IMR-90 (cell line): ENCODE measurements around the gene MRPL54. TPM values are rescaled to one million over a fixed set of nuclear protein-coding genes. Genes with fewer than 3 reads are reported as not detected.

Experiments used
- ATAC-seq: fragments of 200-7000 bp; cut with Tn5 transposase; 2 replicates; pipeline ENCODE4 v1.9.1; 2020; ENCODE audit warnings: low read depth, mild to moderate bottlenecking, moderate library complexity
- BruUV-seq: library from RNA; stranded (reverse); fragments of 400-500 nt; replicated peaks from 2 replicates; lab custom pipeline; 2021; lab: Mats Ljungman, UMichigan
- CTCF ChIA-PET: fragments of 300-600 bp; formaldehyde crosslinking; extraction: SDS; loops from one replicate; lab custom pipeline; 2021; ENCODE audit warnings: antibody characterized with exemption; lab: Yijun Ruan, JAX
- POLR2A ChIA-PET: fragments of 300-600 bp; sonication (Branson Sonifier 250); formaldehyde crosslinking; loops from one replicate; lab custom pipeline; 2022; ENCODE audit warnings: antibody characterized with exemption; ENCODE audit not compliant: unreplicated experiment; lab: Charles Lee
- DNase-seq: peaks from one replicate; pipeline ENCODE4 v3.0.0; 2013
- H2AFZ ChIP-seq: replicated peaks from 2 replicates; pipeline ENCODE3; 2013; ENCODE audit warnings: low read length, mild to moderate bottlenecking; ENCODE audit not compliant: poor library complexity
- H2AK5ac ChIP-seq: 2 replicates; pipeline ENCODE4 v1.6.1; 2013; ENCODE audit warnings: low read depth, low read length, inconsistent platforms
- H2AK9ac ChIP-seq: replicated peaks from 2 replicates; pipeline ENCODE3; 2013; ENCODE audit warnings: mild to moderate bottlenecking, low read depth, low read length, moderate library complexity; ENCODE audit not compliant: poor library complexity
- H2BK120ac ChIP-seq: 2 replicates; pipeline ENCODE4 v1.6.1; 2013; ENCODE audit warnings: low read depth, low read length, inconsistent platforms
- H2BK15ac ChIP-seq: 3 replicates; pipeline ENCODE4 v1.6.1; 2013; ENCODE audit warnings: low read depth, low read length, inconsistent platforms
- H2BK20ac ChIP-seq: 2 replicates; pipeline ENCODE4 v1.6.1; 2013; ENCODE audit warnings: low read depth, mild to moderate bottlenecking, inconsistent platforms, low read length, moderate library complexity
- H2BK5ac ChIP-seq: 2 replicates; pipeline ENCODE4 v1.6.1; 2013; ENCODE audit warnings: mild to moderate bottlenecking, low read depth, low read length, inconsistent platforms; ENCODE audit not compliant: poor library complexity, severe bottlenecking
- H3K14ac ChIP-seq: replicated peaks from 2 replicates; pipeline ENCODE4 v1.6.1; 2013; ENCODE audit warnings: low read depth, low read length, inconsistent platforms
- H3K18ac ChIP-seq: 2 replicates; pipeline ENCODE4 v1.6.1; 2013; ENCODE audit warnings: low read depth, low read length, control low read depth
- H3K23ac ChIP-seq: 2 replicates; pipeline ENCODE4 v1.6.1; 2013; ENCODE audit warnings: low read depth, low read length, inconsistent platforms
- H3K27ac ChIP-seq: 2 replicates; pipeline ENCODE4 v1.5.1; 2013; ENCODE audit warnings: mild to moderate bottlenecking, control low read depth, low read length; ENCODE audit not compliant: insufficient read depth
- H3K27me3 ChIP-seq: 2 replicates; pipeline ENCODE4 v1.6.1; 2013; ENCODE audit warnings: low read length; ENCODE audit not compliant: control insufficient read depth, insufficient read depth
- H3K36me3 ChIP-seq: 2 replicates; pipeline ENCODE4 v1.6.1; 2013; ENCODE audit warnings: low read length, mixed read lengths; ENCODE audit not compliant: control insufficient read depth, insufficient read depth
- H3K4ac ChIP-seq: 2 replicates; pipeline ENCODE4 v1.6.1; 2013; ENCODE audit warnings: low read depth, low read length, inconsistent platforms
- H3K4me1 ChIP-seq: 2 replicates; pipeline ENCODE4 v1.6.1; 2013; ENCODE audit warnings: low read length, mixed read lengths; ENCODE audit not compliant: control insufficient read depth, insufficient read depth
- H3K4me2 ChIP-seq: 2 replicates; pipeline ENCODE4 v1.6.1; 2013; ENCODE audit warnings: low read depth, mild to moderate bottlenecking, control low read depth, low read length, moderate library complexity
- H3K4me3 ChIP-seq: 2 replicates; pipeline ENCODE4 v1.5.1; 2013; ENCODE audit warnings: low read depth, mild to moderate bottlenecking, control low read depth, low read length, moderate library complexity; ENCODE audit not compliant: insufficient read depth
- H3K56ac ChIP-seq: 2 replicates; pipeline ENCODE4 v1.6.1; 2013; ENCODE audit warnings: low read length, inconsistent platforms; ENCODE audit not compliant: insufficient read depth; ENCODE audit errors: extremely low read depth
- H3K79me1 ChIP-seq, 2 experiments: 2 replicates each; pipeline ENCODE4 v1.6.1; 2013; ENCODE audit warnings: low read length in 2 of 2, inconsistent platforms in 1 of 2, low read depth in 1 of 2
- H3K9ac ChIP-seq: 2 replicates; pipeline ENCODE4 v1.6.1; 2013; ENCODE audit warnings: low read depth, low read length, control low read depth
- H3K9me1 ChIP-seq: 2 replicates; pipeline ENCODE4 v1.6.1; 2013; ENCODE audit warnings: low read length, inconsistent platforms; ENCODE audit not compliant: insufficient read depth
- H3K9me3 ChIP-seq: 2 replicates; pipeline ENCODE4 v1.6.1; 2013; ENCODE audit warnings: low read length; ENCODE audit not compliant: control insufficient read depth, insufficient read depth
- H4K20me1 ChIP-seq: 2 replicates; pipeline ENCODE4 v1.6.1; 2013; ENCODE audit warnings: low read length, inconsistent platforms; ENCODE audit not compliant: insufficient read depth
- H4K5ac ChIP-seq: 2 replicates; pipeline ENCODE4 v1.6.1; 2013; ENCODE audit warnings: mild to moderate bottlenecking, low read depth, low read length, control low read depth
- H4K8ac ChIP-seq, 2 experiments: 2 replicates each; pipeline ENCODE4 v1.6.1; 2013; ENCODE audit warnings: low read depth in 2 of 2, low read length in 2 of 2, control low read depth in 1 of 2, inconsistent platforms in 1 of 2
- H4K91ac ChIP-seq: 2 replicates; pipeline ENCODE4 v1.6.1; 2013; ENCODE audit warnings: low read depth, low read length, inconsistent platforms; ENCODE audit not compliant: insufficient read depth
- BHLHE40 ChIP-seq: fragments of 150-350 bp; IDR thresholded peaks from 2 replicates; pipeline ENCODE4 v1.6.1; 2016; ENCODE audit warnings: mild to moderate bottlenecking, low read depth, low read length
- CTCF ChIP-seq: conservative IDR thresholded peaks from 2 replicates; pipeline ENCODE4 v1.5.1; 2012; ENCODE audit warnings: mild to moderate bottlenecking, low read depth, low read length, improper control_type of control experiment
- RAD21 ChIP-seq: IDR thresholded peaks from 2 replicates; pipeline ENCODE4 v1.6.1; 2012; ENCODE audit warnings: low read length, improper control_type of control experiment
- WGBS, 2 experiments: methylation state at CpG; one replicate each; pipeline versions ENCODE4 v1.1.5 to v1.1.7; 2013; ENCODE audit warnings: missing lambda C conversion rate in 2 of 2; ENCODE audit not compliant: insufficient read length in 1 of 2; ENCODE audit errors: extremely low coverage in 2 of 2; 5-methylcytosine and 5-hydroxymethylcytosine counted together
- dilution Hi-C: fragments of 300-500 bp; cut with HindIII; formaldehyde crosslinking; loops from one replicate; pipeline ENCODE4 v1.14.3; 2018; ENCODE audit warnings: low sequenced_read_pairs; ENCODE audit not compliant: unreplicated experiment
- in situ Hi-C: fragments of 300-500 bp; cut with MboI; formaldehyde crosslinking; loops from 3 replicates; pipeline ENCODE4 v1.14.3; 2019; ENCODE audit warnings: low sequenced_read_pairs, inconsistent platforms, mixed read lengths
- intact Hi-C: fragments of 100-400 bp; cut with micrococcal nuclease; formaldehyde crosslinking; loops from 2 replicates; pipeline ENCODE4 v1.10.0; 2022
- polyA plus RNA-seq, 3 experiments: library from polyadenylated mRNA; depleted of rRNA; stranded (reverse); fragments of >200 nt; gene quantifications; 2 replicates each; pipeline ENCODE4 v1.2.3, GENCODE V29; 2012; ENCODE audit warnings: low replicate concordance in 1 of 3
- total RNA-seq: library from RNA; depleted of rRNA; stranded (reverse); fragments of >200 nt; gene quantifications from 2 replicates; pipeline ENCODE4 v1.2.3, GENCODE V29; 2012

Gene MRPL54
- total and polyA plus RNA-seq, 2 of the 4 experiments (the other 2 are of a cell fraction), result 55.9 to 75.7 TPM

DNA sequence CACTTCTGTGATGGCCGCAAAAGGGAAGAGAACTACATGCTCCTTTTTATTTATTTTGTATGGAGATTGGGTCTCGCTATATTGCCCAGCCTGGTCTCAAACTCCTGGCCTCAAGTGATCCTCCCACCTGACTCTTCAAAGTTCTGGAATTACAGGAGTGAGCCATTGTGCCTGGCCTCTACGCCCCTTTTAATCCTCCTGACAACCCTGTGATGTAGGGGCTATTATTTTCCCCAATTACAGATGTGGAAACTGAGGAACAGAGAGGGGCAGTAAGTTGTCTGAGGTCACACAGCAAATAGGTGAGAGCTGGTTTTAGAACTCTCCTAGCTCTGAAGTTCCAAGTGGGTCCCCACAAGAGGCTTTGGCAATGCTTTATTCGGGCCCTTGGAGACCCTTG, 42.6 kb upstream of the MRPL54 start:
- dilution Hi-C loops (no loop called here), in situ Hi-C loops (no loop called here), intact Hi-C loops (no loop called here)
- no peak overlapping the region for H3K23ac ChIP-seq
- H3K4ac ChIP-seq, result no peak overlapping the region
- no peaks in the 10 kb centered on the region for H3K4me1 ChIP-seq
- no peaks in the 10 kb centered on the region for H4K20me1 ChIP-seq
- no peak overlapping the region for H2AK5ac ChIP-seq
- no peak overlapping the region for H3K4me2 ChIP-seq
- DNase-seq (no peak), ATAC-seq (no peak)
- H3K56ac ChIP-seq, result no peak overlapping the region
- H2BK20ac ChIP-seq, result no peak overlapping the region
- no peak for TF ChIP-seq RAD21
- TF ChIP-seq BHLHE40, result no peak
- no peak for TF ChIP-seq CTCF
- H3K27me3 ChIP-seq, result peaks cover 34% of the 10 kb centered on the region
- no peak overlapping the region for H4K5ac ChIP-seq
- no peak overlapping the region for H3K27ac ChIP-seq
- no peak overlapping the region for H3K4me3 ChIP-seq
- no peak overlapping the region for H4K91ac ChIP-seq
- BruUV-seq, result no TSS peak
- CTCF ChIA-PET, result no interaction called here
- no peak overlapping the region for H2AK9ac ChIP-seq
- no peak overlapping the region for H2AFZ ChIP-seq
- H4K8ac ChIP-seq, result no peak overlapping the region
- no peaks in the 10 kb centered on the region for H3K79me1 ChIP-seq
- H3K9me3 ChIP-seq, result no peaks in the 10 kb centered on the region
- no peak overlapping the region for H3K18ac ChIP-seq
- no peak overlapping the region for H2BK5ac ChIP-seq
- H3K9ac ChIP-seq, result no peak overlapping the region
- H3K14ac ChIP-seq, result no peak overlapping the region
- H3K36me3 ChIP-seq, result no peaks in the 10 kb centered on the region
- H2BK15ac ChIP-seq, result no peak overlapping the region
- WGBS, 2 experiments, result no CpG with 5 or more reads among the region's 4 CpGs
- POLR2A ChIA-PET, result no interaction called here
- H3K9me1 ChIP-seq, result no peaks in the 10 kb centered on the region
- no peak overlapping the region for H2BK120ac ChIP-seq
